ENCODE measurements around the gene MANBA.
"Not testable (repeated sequence)": the region's sequence is repeated elsewhere in the genome, so short reads cannot be mapped to it uniquely, and the experiment has no call there.

Gene MANBA

GRCh38 chr4:102757681-102758080 lies 3.1 kb downstream of the MANBA start:
- TF ChIP-seq CTCF (IDR thresholded peaks at IDR 0.05; ENCODE audit: low read depth, low read length, missing control alignments), result no peak
- no peak for DNase-seq (ENCODE audit: extremely low read depth, low read depth)
- H3K4me3 ChIP-seq (replicated peaks; ENCODE audit: low read depth, low read length), result no peak overlapping the region

DNA sequence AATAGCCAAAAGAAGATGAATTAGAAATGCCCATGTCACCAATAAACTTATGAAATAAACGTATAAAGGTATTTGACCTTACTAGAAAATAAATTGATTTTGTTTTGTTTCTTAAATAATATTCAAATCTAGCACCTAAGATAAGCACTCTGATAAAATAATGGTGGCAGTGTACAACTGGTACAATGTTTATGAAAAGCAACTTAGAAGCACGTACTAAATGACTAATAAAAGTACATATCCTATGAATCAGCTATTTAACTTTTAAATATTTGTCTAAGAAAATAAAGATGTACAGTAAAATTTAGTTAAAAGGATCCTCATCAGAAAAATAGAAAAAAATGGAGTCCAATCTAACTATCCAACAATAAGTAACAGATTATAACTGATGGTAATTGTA lies 6.7 kb downstream of the MANBA start:
- H3K4me3 ChIP-seq (replicated peaks; ENCODE audit: low read depth, low read length), result no peak overlapping the region
- TF ChIP-seq CTCF (IDR thresholded peaks at IDR 0.05; ENCODE audit: low read depth, low read length, missing control alignments), result no peak
- DNase-seq (ENCODE audit: extremely low read depth, low read depth), result no peak

GRCh38 chr4:102751941-102752340 lies 8.8 kb downstream of the MANBA start:
- DNase-seq (ENCODE audit: extremely low read depth, low read depth), result no peak
- no peak overlapping the region for H3K4me3 ChIP-seq (replicated peaks; ENCODE audit: low read depth, low read length)
- no peak for TF ChIP-seq CTCF (IDR thresholded peaks at IDR 0.05; ENCODE audit: low read depth, low read length, missing control alignments)

DNA sequence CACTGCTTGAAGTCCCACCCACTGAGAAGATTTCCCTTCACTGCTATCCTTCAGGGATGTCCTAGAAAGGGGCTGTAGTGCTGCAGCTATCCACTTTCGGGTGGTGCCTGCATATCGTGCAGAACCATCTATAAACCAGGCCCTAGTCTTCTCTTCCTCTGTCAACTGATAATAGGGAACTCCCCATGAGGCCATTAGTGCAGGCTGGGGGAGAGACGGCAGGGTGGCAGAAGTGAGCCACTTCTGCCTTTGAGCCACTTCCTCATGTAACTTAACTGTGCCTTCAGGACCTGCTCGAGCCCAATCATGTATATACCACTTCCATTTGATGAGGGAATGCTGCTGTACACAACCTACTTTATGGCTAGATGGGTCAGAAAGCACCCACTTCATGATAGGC lies 17.4 kb downstream of the MANBA start:
- H3K4me3 ChIP-seq (replicated peaks; ENCODE audit: low read depth, low read length); DNase-seq (ENCODE audit: extremely low read depth, low read depth): not testable (repeated sequence)

- DNase-seq (ENCODE audit: extremely low read depth, low read depth); H3K4me3 ChIP-seq (replicated peaks; ENCODE audit: low read depth, low read length): not testable (repeated sequence)
Observed at GRCh38 chr4:102738802-102739201, 22.0 kb downstream of the MANBA start.

DNA sequence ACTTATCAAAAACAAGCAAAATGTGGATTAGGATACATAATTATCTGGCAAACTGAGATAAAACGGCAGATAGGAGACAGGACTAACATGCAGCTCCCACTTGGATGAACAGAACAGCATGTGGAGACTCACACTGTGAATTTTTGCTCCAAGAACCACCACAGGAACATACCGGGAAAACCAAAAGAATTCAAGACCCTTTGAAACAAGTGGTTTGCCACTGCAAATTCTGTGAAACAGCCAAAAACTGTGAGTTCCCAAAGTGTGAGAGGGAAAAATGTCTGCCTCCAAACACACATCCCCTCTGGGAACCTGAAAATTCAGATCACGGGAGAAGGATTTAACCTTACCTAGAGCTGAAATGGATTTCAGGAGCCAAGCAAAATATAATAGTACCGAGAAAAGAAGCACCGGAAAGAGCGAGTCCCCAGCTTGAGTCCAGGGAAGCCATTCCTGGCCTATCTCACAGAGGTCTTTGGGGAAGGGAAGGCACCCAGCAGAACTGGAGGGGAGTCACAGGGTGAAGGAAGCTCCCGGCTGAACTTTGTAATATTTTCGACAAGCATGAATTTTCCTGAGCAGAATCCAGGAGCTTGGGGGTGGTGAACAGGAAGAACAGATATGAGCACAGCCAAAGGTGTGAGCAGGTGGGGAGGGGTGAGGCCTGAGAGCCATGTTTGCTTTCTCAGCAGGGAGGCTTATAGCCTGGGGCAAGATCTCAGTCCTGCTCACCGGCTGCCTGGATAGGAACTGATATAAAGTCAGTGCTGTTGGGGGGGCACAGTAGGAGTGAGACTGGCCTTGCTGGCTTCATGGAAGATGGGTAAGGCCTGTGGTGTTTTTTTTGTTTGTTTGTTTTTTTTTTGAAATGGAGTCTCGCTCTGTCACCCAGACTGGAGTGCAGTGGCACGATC lies 23.9 kb downstream of the MANBA start:
- H3K4me3 ChIP-seq (replicated peaks; ENCODE audit: low read depth, low read length), result no peak overlapping the region
- no peak for DNase-seq (ENCODE audit: extremely low read depth, low read depth)

GRCh38 chr4:102735582-102735981 lies 25.2 kb downstream of the MANBA start:
- no peak overlapping the region for H3K4me3 ChIP-seq (replicated peaks; ENCODE audit: low read depth, low read length)
- TF ChIP-seq CTCF (IDR thresholded peaks at IDR 0.05; ENCODE audit: low read depth, low read length, missing control alignments), result no peak
- no peak for DNase-seq (ENCODE audit: extremely low read depth, low read depth)

More for the DNA sequence above, 23.9 kb downstream of the MANBA start:
- TF ChIP-seq CTCF (IDR thresholded peaks at IDR 0.05; ENCODE audit: low read depth, low read length, missing control alignments), result no peak
